H54 (cell line): ENCODE measurements around the gene CFDP1.
"Not testable (repeated sequence)": the region's sequence is repeated elsewhere in the genome, so short reads cannot be mapped to it uniquely, and the experiment has no call there.

Experiments used
- DNase-seq: peaks from one replicate; pipeline ENCODE4 v3.0.0; 2011; ENCODE audit warnings: low spot score, mixed read lengths; ENCODE audit not compliant: insufficient read length
- FAIRE-seq: peaks from 3 replicates; lab custom pipeline; 2011; peaks lifted over from hg19 to GRCh38; lab: Jason Lieb, UNC
- POLR2A ChIP-seq: IDR thresholded peaks from 2 replicates; pipeline ENCODE4 v1.6.1; 2011; ENCODE audit warnings: low read depth, mild to moderate bottlenecking, low read length

CFDP1 gene

DNA sequence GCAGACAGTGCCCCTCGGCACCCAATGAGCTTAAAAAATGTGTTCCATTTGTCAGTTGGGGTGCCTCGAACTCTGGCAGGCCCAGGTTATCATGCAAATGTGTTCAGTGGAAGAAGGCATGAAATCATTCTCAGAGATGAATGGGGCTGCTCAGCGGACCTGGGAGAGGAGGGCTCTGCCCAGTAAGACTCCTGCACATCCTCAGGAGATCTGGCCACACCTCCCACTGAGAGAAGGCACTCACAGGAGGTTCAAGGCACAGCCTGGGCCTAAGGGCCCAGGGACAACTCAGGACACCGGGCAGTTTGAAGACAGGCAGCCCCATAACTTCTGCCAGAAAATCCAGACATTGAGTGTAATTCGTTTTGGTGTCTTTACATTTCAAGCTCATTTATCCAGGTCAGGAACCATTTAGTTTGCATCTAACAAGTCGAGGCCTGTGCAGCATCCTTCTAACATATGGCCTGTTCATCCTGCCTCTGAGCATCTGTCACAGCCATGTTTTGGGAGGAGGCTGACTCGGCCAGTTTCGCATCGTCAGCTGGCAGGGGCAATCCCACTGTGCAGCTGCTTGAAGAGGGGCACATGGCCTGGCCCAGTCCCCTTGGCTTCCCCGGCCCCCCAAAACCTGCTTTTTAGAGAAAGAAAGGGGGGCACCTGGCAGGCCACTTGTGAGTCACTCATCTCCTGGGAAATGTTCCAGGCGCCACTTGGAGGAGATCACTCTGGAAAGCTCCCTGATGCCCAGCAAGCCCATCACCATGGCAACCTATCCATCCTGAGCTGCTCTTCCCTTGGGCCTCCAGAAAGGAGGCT lies 150.6 kb downstream of the CFDP1 start:
- TF ChIP-seq POLR2A = no peak
- FAIRE-seq (no peak), DNase-seq (no peak)

DNA sequence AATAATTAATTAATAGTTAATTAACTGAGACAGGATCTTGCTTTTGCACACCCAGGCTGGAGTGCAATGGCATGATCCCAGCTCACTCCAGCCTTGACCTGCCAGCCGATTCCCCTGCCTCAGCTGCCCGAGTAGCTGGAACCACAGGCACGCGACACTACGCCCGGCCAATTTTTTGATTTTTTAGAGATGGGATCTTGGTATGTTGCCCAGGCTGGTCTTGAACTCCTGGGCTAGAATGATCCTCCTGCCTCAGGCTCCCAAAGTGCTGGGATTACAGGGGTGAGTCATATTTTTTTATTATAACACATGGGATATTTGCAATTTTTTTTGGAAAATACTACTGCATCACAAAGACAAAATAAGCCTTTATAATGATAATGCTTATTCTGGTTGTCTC lies 151.5 kb downstream of the CFDP1 start:
- TF ChIP-seq POLR2A = no peak
- DNase-seq = no peak
- no peak for FAIRE-seq

DNA sequence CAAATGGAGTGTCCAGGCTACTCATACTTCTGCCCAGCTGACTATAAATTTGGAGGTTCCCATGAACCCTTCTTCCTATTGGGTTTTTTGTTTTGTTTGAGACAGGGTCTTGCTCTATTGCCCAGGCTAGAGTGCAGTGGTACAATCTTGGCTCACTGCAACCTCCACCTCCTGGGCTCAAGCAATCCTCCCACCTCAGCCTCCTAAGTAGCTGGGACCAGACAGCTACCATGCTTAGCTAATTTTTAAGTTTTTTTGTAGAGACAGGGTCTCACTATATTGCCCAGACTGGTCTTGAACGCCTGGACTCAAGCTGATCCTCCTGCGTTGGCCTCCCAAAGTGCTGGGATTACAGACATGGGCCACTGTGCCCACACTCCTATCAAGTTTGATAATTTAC lies 152.3 kb downstream of the CFDP1 start:
- DNase-seq, FAIRE-seq: not testable (repeated sequence)

DNA sequence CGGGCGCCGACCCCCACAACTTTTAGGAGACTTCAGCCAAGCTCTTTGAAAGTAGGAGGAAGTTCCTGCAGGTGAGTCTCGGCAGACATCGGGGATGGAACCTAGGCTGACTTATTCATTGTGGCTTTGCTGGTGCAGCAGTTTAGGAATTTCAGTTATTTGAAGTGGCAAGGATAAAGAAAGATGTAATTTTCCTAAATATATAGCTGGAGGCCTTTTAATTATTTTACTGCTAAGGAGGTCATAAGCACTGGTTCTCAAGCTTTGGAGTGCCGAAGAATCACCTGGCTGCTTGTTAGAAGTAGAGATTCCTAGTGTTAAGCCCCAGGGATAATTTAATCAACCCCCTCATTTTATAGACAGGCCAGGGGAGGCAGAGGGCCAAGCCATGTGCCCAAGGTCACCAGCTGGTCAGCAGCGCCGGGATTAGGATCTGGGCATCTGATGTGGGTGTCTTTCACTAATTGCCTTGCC lies 152.9 kb downstream of the CFDP1 start:
- DNase-seq (no peak), FAIRE-seq (no peak)
- TF ChIP-seq POLR2A = no peak

DNA sequence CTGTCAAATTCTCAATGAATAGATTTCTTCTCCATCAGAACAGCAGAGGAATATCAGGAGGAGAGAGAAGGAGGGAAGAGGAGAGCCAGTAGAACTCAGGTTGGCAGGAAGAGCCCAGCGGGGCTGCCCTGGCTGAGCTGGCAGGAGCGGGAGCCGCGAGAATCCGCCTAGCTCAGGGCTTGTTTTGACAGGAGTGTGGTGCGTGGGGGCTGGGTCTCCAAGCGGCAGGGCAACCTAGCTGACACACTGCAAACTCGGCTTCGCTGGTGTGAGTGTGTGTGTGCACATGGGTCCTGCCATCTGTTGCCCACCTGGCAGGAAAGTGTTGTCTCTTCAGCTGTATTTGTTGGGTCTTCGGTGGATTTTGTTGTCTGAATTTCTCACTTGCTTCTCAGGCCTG lies 154.0 kb downstream of the CFDP1 start:
- no peak for TF ChIP-seq POLR2A
- DNase-seq (no peak), FAIRE-seq (no peak)

DNA sequence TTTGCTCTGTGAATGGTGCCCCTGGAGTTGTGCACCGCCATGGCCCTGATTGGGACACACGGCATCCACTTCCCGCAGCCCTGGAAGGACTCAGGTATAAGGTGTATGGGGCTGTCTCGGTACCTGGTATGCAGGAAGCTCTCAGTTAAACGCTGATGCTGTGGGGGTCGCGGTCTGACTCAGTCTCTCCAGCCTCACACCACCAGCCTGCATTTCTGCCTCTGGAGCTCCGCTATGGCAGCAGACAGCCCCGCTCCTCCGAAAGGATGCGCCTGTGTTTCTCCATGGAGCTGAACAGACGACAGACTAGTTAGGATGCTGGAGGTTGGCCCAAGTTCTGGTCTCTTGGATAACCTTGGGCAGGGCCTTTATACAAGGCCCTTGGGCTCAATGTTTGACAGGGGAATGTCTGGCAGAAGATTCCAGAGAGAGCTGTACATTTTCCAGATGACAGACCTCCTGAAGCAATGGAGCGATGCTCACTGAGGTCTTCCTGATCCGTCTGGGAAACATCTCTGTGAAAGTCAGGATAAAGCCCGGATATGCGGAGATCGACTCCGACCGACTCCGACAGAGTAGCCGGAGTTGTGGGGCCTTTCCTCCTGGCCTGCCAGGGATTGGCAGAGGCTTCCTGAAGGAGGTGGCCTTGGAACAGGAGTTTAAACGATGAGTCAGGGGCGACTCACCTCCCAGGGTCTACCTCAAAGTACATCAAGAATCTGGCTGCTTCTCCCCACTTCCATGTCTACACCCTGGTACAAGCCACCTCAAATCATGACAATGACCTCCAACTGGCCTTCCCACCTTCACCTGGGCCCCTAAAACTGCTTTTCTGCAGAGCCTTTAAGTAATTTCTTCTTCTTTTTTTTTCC lies 160.0 kb downstream of the CFDP1 start:
- FAIRE-seq (no peak), DNase-seq (no peak)
- no peak for TF ChIP-seq POLR2A

DNA sequence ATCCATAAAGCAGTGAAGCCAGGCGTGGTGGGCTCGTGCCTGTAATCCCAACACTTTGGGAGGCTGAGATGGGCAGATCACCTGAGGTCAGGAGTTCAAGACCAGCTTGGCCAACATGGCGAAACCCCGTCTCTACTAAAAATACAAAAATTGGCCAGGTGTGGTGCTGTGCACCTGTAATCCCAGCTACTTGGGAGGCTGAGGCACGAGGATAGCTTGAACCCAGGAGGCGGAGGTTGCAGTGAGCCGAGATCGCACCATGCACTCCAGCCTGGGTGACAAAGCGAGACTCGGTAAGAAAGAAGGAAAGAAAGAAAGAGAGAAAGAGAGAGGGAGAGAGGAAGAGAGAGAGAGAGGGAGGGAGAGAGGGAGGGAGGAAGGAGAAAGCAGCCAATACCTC lies 160.7 kb downstream of the CFDP1 start:
- DNase-seq, FAIRE-seq: not testable (repeated sequence)

DNA sequence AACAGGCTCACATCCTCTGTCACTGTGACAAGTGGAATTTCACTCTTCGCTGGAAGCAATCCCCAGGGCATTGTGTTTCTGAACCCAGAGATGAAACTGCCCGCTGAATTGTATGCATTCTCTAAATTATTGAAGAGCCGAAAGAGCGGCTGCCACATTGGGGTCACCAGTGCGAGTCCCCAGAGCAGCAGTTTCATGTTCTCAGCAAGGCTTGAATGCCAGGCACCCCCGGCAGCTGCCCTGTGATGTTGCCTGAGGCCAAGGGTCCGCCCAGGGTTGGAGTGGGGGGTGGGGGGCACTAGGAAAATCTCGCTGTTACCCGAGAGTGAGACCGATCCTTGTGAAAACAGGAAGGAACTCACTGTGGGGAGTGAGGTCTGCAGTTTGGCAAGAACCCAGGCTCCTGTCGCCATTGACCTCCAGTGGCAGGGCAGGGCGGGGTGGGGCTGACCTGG lies 161.2 kb downstream of the CFDP1 start:
- TF ChIP-seq POLR2A = no peak
- FAIRE-seq = no peak
- no peak for DNase-seq

DNA sequence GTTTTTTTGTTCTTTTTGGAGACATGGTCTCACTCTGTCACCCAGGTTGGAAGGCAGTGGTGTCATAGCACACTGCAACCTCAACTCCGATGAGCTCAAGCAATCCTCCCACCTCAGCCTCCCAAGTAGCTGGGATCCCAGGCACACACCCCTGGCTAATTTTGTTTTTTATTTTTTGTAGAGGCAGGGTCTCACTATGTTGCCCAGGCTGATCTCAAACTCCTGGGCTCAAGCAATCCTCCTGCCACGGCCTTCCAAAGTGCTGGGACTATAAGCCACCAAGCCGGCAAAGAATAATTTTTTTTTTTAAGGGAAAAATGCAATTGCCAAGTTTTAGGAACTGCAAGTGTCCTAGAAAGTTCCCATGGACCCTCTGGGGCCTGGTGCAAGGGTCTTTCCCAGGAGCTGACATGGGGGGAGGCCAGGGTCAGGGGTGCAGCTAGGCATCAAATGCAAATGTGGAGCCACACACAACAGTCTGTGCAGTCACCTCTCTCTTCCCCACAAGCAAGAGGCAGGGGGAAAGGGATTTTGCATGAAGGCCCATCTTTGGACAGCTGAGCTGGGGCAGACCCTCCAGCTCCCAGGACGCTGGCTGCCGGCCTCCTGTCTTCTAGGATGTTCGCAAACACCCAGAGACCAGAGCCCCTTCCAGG lies 161.7 kb downstream of the CFDP1 start:
- DNase-seq = no peak
- TF ChIP-seq POLR2A = no peak

DNA sequence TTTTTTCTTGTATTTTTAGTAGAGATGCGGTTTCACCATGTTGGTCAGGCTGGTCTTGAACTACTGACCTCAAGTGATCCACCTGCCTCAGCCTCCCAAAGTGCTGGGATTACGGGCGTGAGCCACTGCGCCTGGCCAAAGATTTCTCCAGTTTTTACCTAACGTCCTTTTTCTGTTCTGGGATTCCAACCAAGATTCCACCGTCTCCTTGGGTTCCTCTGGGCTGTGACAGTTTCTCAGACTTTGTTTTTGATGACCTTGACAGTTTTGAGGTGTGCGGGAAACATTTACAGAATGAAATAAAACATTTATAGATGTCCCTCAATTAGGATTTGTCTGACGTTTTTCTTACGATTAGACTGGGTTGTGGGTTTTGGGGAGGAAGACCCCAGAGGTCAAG lies 163.9 kb downstream of the CFDP1 start:
- not testable (repeated sequence) for FAIRE-seq, DNase-seq

More for the DNA sequence above, 161.7 kb downstream of the CFDP1 start:
- no peak for FAIRE-seq

DNA sequence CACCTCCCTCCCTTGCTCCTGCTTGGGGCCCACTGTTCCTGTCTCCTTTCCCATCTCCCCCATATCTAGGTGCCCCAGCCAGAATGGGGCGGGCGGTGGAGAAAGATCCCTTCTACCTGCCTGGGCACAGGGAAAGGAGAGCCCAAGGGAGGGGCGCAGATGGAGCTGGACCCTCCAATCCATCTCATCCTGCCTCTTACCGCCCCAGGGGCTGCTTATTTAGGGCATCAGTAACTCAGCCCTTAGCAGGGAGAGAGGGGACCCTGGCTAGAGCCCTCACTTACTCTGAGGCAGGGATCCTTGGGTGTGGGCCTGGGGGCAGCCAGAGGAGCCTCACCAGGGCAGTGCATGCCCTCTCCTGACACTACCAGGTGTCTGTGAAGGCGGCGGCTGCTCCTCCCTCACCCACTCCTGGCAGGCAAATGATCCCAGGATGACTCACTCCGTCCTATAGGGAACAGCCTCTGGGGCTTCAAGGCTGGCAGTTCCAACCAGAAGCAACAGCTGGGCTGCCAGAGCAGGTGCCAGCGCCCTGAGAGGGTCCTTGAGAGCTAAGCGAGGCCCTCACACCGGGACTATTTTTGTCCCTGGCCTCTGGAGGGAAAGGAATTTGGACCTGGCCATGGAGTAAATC lies 165.6 kb downstream of the CFDP1 start:
- peak; percentile 98 for DNase-seq
- FAIRE-seq = peak; percentile 33

DNA sequence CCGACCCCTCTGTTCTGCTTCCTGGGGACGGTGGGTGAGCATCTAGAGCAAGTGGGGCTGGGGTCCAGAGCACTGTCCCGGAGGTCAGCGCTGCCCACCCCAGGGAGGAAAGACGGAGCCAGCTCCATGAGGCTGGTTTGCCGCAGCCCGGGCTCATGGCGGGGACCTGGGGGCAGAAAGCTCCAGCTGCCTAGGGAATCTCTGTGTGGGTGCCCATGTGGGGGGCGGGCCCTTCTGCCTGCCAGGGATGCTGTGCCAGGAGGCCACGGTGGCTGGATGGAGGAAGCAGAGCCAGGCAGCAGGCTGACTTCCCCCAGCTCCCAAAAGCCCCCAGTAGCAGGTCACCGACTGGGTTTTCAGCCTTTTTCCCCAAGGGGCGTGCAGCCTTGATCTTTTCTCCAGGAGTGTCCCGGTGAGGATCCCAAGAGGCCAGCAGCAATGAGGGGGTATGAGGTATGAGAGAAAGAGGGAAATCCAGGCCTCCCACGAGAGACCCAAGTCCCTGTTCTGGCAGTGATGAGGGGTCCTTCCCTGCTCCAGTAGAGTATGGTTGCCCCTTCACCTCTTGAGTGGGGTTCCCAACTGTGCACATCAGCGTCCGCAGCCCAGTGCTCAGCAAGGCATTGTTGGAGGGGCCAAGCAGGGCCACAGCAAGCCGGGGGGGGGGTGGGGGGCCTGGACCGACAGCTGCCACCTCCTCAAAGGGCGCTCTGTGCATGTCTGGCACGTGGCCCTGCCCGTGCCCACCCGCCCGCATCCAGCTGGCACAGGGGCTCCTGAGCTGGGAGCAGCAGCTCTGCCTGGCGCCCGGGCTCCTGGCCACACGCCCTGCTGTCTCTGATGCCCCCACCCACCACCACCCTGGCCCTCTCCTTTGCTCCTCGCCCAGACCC lies 166.3 kb downstream of the CFDP1 start:
- TF ChIP-seq POLR2A = no peak
- no peak for FAIRE-seq
- DNase-seq = no peak

More for the DNA sequence above, 165.6 kb downstream of the CFDP1 start:
- TF ChIP-seq POLR2A = no peak
